HG02840 (cell line): ENCODE measurements around the gene SLC12A7.

Experiments used
- ATAC-seq: cut with Tn5 transposase; IDR thresholded peaks from one replicate; pipeline ENCODE4 v1.9.1; 2021; ENCODE audit warnings: mild to moderate bottlenecking, moderate library complexity, moderate number of reproducible peaks; ENCODE audit not compliant: unreplicated experiment, low FRiP score

SLC12A7 gene

DNA sequence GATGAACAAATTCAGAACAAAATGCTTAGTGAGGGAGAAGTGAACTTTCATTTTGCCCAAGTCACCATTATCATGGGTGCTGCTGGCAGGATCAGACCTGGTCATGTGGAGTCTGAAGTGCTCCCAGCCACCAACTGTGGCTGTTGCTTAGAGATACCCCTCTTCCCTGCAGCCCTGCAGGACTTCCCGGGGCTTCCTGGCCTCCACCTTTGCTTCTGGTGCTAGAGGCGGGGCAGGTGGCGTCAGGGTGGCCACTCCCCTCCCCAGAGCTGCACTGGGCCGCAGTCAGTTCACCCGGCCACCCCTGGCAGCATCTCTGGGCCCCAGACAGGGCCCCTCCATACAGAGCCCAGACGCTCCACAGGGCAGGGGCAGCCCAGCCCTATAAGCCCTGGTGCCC is 30.0 kb upstream of the SLC12A7 start:
- no peak for ATAC-seq

DNA sequence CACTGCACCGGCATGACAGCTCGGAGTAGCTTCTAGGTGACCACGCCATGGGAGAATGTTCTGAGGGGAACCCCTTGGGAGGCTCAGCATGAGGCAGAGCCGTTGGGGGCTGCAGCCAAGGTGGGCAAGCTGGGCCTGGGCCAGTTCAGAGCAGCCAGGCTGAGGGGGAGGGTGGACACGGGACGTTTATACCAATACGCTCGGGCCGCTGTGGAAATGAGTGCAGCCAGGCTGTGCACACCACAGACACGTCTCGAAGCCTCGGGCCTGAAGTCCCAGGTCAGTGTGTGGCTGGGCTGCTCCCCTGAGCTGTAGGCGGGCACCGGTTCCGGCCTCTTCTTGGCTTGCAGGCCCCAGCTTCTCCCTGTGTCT is 28.9 kb upstream of the SLC12A7 start:
- ATAC-seq = no peak

DNA sequence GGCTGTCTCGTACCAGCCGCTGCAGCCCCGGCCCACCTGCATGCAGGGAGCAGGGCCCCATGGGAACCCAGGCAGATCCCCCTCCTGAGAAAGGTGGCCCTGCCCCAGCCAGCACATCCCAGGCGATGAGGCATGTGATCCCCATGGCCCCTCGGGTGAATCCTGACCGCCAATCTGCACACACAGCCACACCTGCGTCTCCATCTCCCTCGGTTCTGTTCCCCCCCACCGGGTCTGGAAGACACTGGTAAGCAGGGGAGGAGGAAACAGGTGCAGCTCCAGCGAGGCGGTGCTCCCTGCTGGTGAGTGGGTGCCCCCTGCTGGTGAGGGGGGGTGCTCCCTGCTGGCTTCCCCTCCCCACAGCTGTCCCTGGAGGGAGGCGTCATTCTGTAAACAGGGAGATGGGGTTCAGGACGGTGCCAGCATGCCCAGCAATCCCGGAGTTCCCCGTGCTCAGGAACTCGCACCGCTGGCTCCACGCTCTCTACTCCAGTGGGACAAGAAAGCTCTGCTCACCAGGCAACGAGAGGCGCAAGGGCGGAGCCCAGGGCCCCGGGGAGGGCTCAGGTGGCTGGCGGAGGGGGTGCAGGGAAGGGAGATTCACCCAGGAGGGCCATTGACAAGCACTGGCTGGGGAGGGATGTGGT is 28.4 kb upstream of the SLC12A7 start:
- ATAC-seq = peak; percentile 59

DNA sequence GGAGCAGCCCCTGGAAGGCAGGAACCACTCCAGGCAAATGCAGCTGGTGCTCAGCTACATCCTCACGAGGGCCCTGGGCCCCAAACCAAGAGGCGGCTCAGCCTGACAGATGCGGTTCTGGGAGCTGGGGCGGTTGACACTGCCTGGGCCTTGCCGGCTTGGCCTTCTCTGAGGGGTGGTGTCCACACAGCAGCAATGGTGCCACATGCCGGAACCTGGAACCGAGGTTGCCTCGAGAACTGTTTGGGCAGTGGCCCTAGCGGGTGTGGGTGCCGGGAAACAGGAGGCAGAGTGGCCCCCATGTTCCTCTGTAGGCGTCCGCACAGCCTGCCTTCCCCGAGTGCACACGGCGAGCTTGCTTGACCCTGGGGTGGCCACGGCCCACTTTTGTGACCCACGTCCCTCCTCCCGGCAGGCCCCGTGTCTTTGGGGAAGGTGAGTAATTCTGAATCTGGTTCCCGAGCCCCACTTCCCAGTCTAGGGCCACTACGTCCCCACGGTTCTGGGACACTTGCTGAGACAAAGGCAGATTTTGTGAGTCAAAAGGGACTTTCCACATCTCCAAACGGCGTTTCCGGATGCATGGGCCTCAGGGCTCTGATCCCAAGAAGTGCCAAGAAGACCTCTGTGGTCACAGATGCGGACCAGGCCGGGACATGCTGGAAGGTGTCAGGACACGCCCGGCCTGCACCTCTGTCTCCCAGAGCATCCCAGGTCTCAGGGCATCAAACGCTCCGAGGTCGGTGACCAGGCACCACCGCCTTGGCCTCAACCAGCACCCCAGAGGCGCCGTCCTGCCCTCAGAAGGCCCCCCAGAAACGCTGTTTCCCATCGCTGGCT is 27.7 kb upstream of the SLC12A7 start:
- ATAC-seq = no peak

DNA sequence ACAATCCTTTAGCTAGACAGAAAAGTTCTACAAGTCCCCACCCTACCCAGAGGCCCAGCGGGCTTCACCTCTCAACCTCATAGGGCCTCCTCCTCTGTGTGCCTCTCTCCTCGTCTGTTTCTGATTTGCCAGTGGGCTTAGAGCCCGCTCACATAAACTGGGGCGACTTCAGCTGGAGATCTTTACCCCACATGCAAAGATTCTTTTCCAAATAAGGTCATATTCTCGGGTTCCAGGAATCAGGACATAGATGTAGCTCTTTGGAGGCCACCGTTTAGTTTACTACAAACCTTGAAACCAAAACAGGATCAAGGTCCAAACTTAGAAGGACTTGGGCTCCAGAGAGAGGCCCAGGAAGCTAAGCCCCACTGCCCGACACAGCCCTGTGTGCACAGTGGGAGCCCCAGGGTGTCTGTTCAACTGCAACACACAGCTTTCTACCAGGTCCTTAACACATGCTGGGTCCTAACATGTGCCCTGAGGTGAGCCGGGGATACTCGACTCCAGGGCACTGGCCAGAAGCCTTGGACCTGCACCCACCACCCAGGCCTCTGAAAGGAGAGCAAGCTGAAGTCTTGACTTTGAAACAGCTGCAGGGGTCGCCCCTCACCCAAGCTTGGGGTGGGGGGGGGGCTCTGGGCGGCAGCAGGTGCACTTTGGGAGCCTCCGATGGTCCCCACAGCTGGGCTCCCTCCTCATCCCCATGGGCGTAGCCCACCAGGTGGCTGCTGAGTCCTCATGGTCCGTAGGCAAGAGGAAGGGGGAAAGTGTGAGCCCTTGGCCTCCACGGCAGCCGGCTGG is 26.8 kb upstream of the SLC12A7 start:
- ATAC-seq = no peak

DNA sequence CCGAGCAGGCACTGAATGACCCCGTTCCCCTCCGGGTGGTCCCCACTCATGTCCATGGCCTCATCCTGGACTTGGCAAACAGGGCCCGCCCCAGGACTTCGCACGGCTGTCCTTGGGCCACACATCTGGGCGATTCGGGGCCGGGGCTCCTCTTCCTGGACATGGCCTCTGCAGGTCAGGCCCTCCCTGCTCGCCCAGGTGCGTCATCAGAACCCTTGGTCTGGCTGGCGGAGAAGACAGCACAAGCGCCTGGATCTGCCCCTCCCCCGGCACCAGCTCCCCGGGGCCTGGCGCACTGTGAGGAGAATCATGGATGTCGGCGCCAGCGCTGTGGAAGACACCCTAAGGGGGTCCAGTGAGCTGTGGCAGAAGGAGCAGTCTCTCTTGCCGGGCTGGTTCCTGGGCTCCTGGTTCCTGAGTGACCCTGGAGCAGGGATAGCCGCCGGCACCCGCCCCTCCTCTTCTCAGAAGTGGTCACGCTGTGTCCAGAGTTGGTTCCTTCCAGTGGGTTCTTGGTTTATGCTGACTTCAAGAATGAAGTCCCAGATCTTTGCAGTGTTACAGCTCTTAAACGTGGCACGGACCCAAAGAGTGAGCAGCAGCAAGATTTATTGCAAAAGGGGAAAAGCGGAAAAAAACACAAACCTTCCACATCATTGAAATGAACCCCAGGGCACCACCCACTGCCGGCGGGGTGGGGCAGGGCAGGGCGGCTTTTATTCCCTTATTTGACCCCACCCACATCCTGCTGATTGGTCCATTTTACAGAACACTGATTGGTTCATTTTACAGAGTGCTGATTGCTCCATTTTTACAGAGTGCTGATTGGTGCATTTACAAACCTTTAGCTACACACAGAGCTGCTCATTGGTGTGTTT is 25.9 kb upstream of the SLC12A7 start:
- no peak for ATAC-seq

DNA sequence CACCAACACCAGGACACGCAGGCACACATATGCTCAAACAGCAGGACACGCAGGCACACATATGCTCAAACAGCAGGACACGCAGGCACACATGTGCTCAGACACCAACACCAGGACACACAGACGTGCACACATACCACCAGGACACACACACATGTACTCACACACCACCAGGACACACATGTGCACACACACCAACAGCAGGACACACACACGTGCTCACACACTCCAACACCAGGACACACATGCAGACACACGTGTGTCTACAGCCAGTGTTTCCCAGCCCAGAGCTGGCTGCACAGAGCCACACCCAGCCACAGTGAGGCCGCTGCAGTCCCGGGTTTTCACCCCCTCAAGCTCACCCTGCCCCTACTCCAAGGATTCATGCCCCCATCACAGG is 25.0 kb upstream of the SLC12A7 start:
- no peak for ATAC-seq

DNA sequence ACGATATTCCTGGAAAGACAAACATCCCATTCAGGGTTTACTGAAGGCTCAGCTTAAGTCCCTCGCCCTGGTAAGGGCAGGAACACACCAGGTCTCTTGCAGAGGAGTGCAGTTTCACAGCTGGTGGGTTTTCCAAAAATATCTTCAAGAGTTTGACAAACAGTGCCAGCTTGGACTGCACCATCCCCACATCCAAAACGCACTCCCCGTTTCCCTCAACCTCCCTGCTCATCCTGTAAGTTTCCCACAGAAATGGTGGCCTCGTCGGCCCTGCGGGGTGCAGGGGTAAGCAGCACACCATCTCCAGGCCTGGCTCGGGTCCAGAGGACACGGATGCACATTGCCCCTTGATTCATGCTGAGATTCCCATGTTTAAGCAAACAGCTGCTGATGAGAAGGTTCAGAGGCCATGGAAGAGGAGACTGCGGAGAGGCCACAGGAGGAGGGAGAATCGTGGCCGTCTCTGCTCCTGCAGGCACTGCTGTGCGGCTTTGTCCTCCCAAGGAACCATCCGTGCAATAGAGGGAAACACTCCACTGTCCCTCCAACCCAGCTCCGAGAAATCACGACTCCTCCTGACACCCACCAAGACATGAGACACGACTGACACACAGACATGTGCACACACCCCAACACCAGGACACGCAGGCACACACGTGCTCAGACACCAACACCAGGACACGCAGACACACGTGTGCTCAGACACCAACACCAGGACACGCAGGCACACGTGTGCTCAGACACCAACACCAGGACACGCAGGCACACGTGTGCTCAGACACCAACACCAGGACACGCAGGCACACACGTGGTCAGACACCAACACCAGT is 24.0 kb upstream of the SLC12A7 start:
- no peak for ATAC-seq

DNA sequence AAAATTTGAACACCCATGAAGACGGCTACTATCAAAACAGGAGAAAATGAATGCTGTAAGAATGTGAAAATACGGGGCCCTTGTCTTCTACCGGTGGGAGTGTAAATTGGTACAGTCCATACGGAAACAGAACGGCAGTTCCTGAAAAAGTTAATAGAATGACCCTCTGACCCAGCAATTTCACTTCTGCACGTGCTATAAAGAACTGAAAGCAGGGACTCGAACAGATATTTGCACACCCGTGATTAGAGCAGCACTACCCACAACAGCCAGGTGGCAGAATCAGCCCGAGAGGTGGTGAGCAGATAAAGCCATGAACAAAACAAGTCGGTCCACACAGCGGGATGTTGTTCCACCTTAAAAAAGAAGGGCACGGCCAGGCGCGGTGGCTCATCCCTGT is 22.6 kb upstream of the SLC12A7 start:
- ATAC-seq = no peak

DNA sequence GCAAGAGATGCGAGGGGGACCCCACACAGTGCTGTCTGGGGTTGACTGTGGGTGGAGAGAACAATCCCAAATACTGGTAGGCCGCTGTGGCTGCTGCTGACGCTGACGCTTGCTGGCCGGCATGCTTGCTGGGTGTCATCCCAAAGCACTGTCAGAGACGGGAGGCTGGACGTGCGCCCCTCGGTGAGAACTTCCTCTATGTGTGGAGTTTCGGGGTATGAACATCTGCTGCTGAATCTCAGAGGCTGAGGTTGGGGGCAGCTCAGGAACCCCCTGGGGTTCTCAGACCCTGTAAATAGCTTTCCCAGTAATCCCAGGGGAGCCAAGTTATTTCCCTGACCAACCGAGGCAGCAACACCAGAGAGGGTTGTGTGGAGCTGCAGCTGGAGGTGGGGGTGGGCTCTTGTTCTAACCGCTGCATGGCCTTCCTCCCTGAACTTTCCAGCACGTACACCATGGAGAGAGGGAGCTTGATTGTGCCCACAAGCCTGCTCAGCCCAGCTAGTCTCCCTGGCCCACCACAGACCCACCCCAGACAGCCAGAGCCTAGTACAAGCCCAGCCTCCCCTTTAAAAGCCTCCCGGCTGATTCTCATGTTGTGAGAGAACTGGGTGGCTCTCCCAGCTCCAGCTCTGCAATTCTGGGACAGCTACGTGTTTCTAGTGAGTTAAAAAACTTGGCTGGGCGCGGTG is 21.8 kb upstream of the SLC12A7 start:
- ATAC-seq = no peak

DNA sequence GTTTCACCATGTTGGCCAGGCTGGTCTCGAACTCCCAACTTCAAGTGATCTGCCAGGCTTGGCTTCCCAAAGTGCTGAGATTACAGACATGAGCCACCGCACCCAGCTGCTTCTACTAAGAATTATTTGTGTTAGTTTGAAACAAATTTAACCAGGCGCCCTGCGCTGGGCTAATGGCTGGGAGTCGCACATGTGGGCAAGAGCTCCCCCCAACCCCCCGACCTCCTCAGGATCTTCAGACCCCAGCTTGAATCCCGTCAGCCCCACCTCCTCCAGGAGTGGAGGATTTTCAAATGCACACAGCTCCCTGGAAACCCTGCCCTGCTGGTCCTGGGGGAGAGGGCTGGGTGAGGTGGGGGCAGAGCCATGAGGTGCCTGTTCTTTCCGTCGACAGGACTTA is 21.2 kb upstream of the SLC12A7 start:
- no peak for ATAC-seq

DNA sequence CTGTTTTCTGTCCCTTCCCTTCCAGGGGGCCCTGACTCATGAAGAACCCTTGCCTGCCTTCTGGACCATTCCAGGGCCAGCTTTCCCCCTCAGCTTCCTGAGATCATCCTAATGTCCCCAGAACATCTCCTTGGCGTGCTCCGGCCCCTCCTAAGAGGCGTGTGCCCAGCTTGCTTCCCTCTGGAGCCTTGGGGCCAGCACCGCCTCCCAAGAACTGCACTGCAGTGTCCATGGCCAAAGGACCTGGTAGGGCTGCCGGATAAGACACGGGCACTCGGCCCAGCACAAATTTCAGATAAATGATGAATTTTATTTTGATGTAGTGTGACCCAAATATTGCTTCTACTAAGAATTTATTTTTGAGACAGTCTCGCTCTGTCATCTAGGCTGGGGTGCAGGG is 20.7 kb upstream of the SLC12A7 start:
- no peak for ATAC-seq

DNA sequence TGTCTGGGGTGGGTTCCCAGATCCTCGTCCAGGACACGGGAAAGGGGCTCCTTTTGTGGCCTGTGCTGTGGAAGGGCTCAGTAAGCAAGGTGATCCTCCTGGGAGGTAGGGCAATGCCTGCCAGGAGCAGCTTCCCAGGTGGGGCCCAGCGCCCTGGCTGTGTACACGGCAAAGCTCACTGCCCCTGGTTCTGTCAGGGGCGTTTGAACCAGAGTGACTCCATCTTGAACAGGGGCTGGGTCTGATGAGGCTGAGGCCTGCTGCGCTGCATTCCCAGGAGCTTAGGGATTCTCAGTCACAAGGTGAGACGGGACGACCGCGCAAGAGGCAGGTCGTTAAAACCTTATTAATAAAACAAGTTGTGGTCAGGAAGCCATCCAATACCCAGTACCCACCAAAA is 19.9 kb upstream of the SLC12A7 start:
- ATAC-seq = no peak

DNA sequence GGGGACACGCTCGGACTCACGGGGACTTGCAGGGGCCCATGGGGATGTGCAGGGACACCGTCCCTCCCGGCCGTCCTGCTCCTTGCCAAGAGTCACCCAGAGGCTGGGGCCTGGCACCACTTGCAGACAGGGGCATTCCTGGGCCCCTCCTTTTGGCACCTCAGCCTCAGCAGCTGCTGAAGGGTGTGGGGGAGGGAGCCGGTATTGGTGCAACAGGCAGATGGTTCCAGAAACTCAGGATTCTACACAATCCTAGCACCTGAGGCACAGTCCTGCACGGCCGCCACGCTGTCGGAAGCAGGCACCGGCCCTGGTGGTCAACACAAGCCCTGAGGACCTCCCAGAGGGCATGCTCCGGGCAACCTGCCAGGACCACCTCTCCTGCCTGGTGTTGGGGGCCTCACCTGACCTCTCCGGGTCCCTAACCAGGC is 19.3 kb upstream of the SLC12A7 start:
- ATAC-seq = no peak

DNA sequence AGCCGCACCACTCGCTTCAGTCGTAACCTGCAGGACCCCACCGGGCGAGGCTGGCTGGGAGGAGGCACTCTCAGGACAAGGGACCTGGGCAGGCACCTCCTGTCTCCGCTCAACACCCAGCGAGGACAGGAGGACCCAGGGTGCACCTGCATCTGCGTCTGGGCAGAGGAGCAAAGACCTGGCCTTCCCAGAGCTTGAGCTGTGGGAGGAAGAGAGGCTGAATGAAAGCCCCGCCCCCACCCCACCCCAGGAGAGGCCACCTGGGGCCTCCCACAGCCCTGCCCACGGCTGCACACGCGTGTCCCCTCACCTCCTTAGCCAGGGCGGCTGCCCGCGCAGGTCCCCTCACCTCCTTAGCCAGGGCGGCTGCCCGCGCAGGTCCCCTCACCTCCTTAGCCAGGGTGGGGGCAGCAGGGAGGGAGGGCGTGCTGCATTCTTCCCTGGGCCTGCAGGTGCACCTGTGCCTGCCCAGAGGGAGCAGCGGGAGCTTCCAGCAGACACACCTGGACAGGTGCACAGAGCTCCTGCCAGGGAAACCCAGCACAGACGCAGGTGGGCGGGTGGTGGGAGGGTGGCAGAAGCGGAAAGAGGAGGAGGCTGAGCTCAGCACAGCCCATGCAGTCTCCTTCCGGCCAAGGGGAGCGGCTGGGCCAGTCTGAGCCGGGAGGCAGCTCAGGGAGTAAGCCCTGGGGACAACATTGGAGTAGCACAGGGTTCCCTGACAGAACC is 18.5 kb upstream of the SLC12A7 start:
- no peak for ATAC-seq

DNA sequence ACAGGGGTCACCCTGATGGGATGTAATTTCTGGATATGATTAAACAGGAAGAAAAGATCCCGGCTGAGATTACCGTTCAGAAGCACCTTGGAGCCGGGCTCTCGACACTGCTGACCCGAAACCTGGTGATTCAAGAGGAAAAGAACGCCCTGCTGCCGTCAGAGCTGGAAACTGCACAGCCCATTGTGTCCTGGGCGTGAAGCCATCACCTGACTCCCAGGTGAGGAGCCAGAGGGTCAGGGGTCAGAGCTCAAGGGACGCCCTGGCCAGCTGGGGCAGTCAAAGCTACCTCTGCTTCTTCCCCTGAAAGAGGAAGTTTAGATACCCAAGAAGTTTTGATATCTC is 17.8 kb upstream of the SLC12A7 start:
- no peak for ATAC-seq

DNA sequence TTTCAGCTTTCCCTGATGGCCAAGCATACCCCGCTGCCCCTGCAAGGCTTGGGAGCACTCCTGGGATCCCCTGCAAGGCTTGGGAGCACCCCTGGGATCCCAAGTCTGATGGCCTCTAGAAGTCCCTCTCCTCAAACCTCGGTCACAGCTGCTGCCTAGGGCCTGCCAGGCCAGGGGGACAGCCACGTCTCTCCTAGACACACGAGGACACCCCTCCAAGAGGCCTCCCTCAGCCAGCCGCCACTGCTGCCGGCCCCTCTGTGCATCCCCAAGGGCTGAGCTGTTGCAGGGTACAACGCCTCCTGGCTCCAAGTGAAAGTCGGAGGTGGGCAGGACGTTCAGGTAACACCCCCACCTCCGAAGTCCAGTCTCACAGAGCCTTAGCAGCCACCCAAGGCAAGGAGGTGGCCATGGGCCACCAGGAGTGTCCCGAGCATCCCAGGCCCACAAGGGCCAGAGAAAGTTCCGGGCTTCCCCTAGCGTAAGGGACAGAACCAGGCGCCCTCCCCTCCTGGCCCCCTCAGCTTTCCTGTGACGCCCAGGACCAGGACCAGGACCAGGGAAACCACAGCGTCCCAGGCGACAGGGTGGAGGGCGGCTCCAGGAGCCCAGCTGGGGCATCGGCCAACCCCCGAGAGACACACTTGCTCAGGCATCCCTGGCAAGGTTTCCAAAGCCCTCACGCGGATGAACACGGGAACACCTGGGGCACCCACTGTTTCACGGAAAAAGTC is 17.3 kb upstream of the SLC12A7 start:
- ATAC-seq = no peak
